Liver (tissue), 9 donors: Measurements from ENCODE around the gene RASL11A. TPM values are rescaled to one million over a fixed set of nuclear protein-coding genes. Genes with fewer than 3 reads are reported as not detected.

Experiments used
- DNase-seq: peaks from one replicate; pipeline ENCODE4 v3.0.0-alpha.2; 2017; ENCODE audit warnings: low spot score
- H3K27ac ChIP-seq, 2 donors: one replicate each; pipeline ENCODE4 v1.7.0; 2013; ENCODE audit warnings: inconsistent platforms in 2 of 2, low read length in 2 of 2, control low read depth in 1 of 2, low read depth in 1 of 2, mild to moderate bottlenecking in 1 of 2
- H3K27me3 ChIP-seq, 4 donors: one replicate each; pipeline versions ENCODE4 v1.6.1 to v1.7.0; 2013; ENCODE audit warnings: low read length in 3 of 4, inconsistent platforms in 1 of 4, mild to moderate bottlenecking in 1 of 4, moderate library complexity in 1 of 4; ENCODE audit not compliant: control insufficient read depth in 4 of 4, insufficient read depth in 4 of 4
- H3K36me3 ChIP-seq, 4 donors: one replicate each; pipeline versions ENCODE4 v1.6.1 to v1.7.0; 2013; ENCODE audit warnings: low read length in 3 of 4, mild to moderate bottlenecking in 3 of 4, low read depth in 1 of 4, moderate library complexity in 1 of 4; ENCODE audit not compliant: control insufficient read depth in 4 of 4, insufficient read depth in 3 of 4
- H3K4me1 ChIP-seq, 4 donors: one replicate each; pipeline versions ENCODE4 v1.6.1 to v1.7.0; 2013; ENCODE audit warnings: low read length in 3 of 4, mild to moderate bottlenecking in 3 of 4, moderate library complexity in 1 of 4; ENCODE audit not compliant: control insufficient read depth in 4 of 4, insufficient read depth in 4 of 4
- H3K4me3 ChIP-seq, 3 donors: one replicate each; pipeline versions ENCODE4 v1.6.1 to v1.7.0; 2013; ENCODE audit warnings: low read length in 3 of 3, control low read depth in 1 of 3, low read depth in 1 of 3, mild to moderate bottlenecking in 1 of 3
- H3K9ac ChIP-seq, 2 donors: one replicate each; pipeline ENCODE4 v1.7.0; 2013; ENCODE audit warnings: low read length in 2 of 2, mild to moderate bottlenecking in 2 of 2, moderate library complexity in 2 of 2, control low read depth in 1 of 2, low read depth in 1 of 2
- H3K9me3 ChIP-seq, 4 donors: one replicate each; pipeline versions ENCODE4 v1.6.1 to v1.7.0; 2013; ENCODE audit warnings: low read length in 3 of 4; ENCODE audit not compliant: control insufficient read depth in 4 of 4
- EGR1 ChIP-seq, 2 donors: IDR thresholded peaks; 2 replicates each; pipeline ENCODE4 v1.6.1; 2016 to 2018; ENCODE audit warnings: antibody characterized with exemption in 2 of 2, low read depth in 2 of 2
- FOXA1 ChIP-seq: IDR thresholded peaks from 2 replicates; pipeline ENCODE4 v1.6.1; 2016; ENCODE audit warnings: antibody characterized with exemption
- FOXA2 ChIP-seq: IDR thresholded peaks from 2 replicates; pipeline ENCODE4 v1.6.1; 2016; ENCODE audit warnings: antibody characterized with exemption
- GABPA ChIP-seq, 2 donors: IDR thresholded peaks in 1 of 2; conservative IDR thresholded peaks in 1 of 2; 2 replicates each; pipeline ENCODE4 v1.6.1; 2016; ENCODE audit warnings: antibody characterized with exemption in 2 of 2, mild to moderate bottlenecking in 1 of 2, moderate library complexity in 1 of 2
- HNF4A ChIP-seq, 2 donors: conservative IDR thresholded peaks; 2 replicates each; pipeline ENCODE4 v1.6.1; 2016; ENCODE audit warnings: antibody characterized with exemption in 2 of 2, mild to moderate bottlenecking in 2 of 2
- HNF4G ChIP-seq: IDR thresholded peaks from 2 replicates; pipeline ENCODE4 v1.6.1; 2016; ENCODE audit warnings: antibody characterized with exemption
- JUND ChIP-seq, 2 donors: IDR thresholded peaks; 2 replicates each; pipeline ENCODE4 v1.6.1; 2016; ENCODE audit warnings: antibody characterized with exemption in 2 of 2
- NR2F2 ChIP-seq: IDR thresholded peaks from 2 replicates; pipeline ENCODE4 v1.6.1; 2016; ENCODE audit warnings: antibody characterized with exemption
- RAD21 ChIP-seq, 2 donors: IDR thresholded peaks; 2 replicates each; pipeline ENCODE4 v1.6.1; 2016; ENCODE audit warnings: antibody characterized with exemption in 2 of 2, mild to moderate bottlenecking in 2 of 2
- RXRA ChIP-seq, 2 donors: IDR thresholded peaks; 2 replicates each; pipeline ENCODE4 v1.6.1; 2017 to 2018; ENCODE audit warnings: antibody characterized with exemption in 2 of 2, mild to moderate bottlenecking in 1 of 2
- SP1 ChIP-seq: IDR thresholded peaks from 2 replicates; pipeline ENCODE4 v1.6.1; 2018; ENCODE audit warnings: antibody characterized with exemption, mild to moderate bottlenecking
- YY1 ChIP-seq: IDR thresholded peaks from 2 replicates; pipeline ENCODE4 v1.6.1; 2016; ENCODE audit warnings: antibody characterized with exemption, mild to moderate bottlenecking
- WGBS: extraction: QIAGEN DNeasy Blood & Tissue Kit; methylation state at CpG from one replicate; pipeline ENCODE4 v1.1.7; 2013; 5-methylcytosine and 5-hydroxymethylcytosine counted together
- polyA plus RNA-seq, 2 donors: library from polyadenylated mRNA; stranded (reverse) in 1 of 2; unstranded in 1 of 2; fragments of 200-250 nt in 1 of 2; fragments of >200 nt in 1 of 2; fragmentation: Nextera tagmentation in 1 of 2; extraction: Ambion mirVana in 1 of 2; gene quantifications; one replicate each; pipeline versions ENCODE4 v1.2.1 to v1.2.3, GENCODE V29; 2013 to 2015
- total RNA-seq, 2 donors: library from RNA; depleted of rRNA; stranded (reverse); fragments of >200 nt; gene quantifications; one replicate each; pipeline ENCODE4 v1.2.3, GENCODE V29; 2014
- TF ChIP-seq, protein P1 (sequence below): IDR thresholded peaks from 2 replicates; pipeline ENCODE4 v1.6.1; 2016; ENCODE audit warnings: antibody characterized with exemption
- TF ChIP-seq, protein P2 (sequence below): IDR thresholded peaks from 2 replicates; pipeline ENCODE4 v1.6.1; 2016; ENCODE audit warnings: antibody characterized with exemption
- TF ChIP-seq, protein P3 (sequence below): IDR thresholded peaks from 2 replicates; pipeline ENCODE4 v1.6.1; 2016; ENCODE audit warnings: antibody characterized with exemption
- TF ChIP-seq, protein P4 (sequence below): fragments of 150-350 bp; IDR thresholded peaks from 2 replicates; pipeline ENCODE4 v1.5.1; 2017; ENCODE audit warnings: improper control_type of control experiment, low read depth, low read length; ENCODE audit not compliant: missing input control
- donor health status: healthy.
- donor health status: healthy.
- donor health status: healthy.
- donor health status: healthy.
- donor health status: healthy.

The RASL11A gene
- total and polyA plus RNA-seq, 4 donors, result 2.5 to 5.6 (median 4.0) TPM

DNA sequence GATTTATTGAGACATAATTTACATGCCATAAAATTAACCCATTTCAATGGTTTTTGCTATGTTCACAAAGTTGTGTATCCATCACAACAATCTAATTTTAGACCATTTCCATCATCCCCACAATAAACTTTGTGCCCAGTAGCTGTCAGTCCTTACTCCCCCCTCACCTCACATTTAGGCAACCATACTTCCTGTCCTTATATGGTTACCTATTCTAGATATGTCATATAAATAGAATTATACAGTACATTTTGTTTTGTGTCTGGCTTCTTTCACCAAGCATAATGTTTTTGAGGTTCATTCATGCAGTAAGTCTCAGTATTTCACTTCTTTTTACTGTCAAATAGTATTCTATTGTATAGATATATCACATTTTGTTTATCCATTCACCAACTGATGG is 42.5 kb upstream of the RASL11A start:
- Histone ChIP-seq H3K36me3 (no peaks in the 10 kb centered on the region), H3K4me3 (no peak overlapping the region), H3K9me3 (no peaks in the 10 kb centered on the region), H3K27me3 (no peaks in the 10 kb centered on the region), H3K4me1 (no peaks in the 10 kb centered on the region), H3K9ac (no peak overlapping the region), H3K27ac (no peak overlapping the region)
- no peak for TF ChIP-seq SP1
- TF ChIP-seq, protein P1, sequence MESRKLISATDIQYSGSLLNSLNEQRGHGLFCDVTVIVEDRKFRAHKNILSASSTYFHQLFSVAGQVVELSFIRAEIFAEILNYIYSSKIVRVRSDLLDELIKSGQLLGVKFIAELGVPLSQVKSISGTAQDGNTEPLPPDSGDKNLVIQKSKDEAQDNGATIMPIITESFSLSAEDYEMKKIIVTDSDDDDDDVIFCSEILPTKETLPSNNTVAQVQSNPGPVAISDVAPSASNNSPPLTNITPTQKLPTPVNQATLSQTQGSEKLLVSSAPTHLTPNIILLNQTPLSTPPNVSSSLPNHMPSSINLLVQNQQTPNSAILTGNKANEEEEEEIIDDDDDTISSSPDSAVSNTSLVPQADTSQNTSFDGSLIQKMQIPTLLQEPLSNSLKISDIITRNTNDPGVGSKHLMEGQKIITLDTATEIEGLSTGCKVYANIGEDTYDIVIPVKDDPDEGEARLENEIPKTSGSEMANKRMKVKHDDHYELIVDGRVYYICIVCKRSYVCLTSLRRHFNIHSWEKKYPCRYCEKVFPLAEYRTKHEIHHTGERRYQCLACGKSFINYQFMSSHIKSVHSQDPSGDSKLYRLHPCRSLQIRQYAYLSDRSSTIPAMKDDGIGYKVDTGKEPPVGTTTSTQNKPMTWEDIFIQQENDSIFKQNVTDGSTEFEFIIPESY, result no peak
- TF ChIP-seq, protein P2, sequence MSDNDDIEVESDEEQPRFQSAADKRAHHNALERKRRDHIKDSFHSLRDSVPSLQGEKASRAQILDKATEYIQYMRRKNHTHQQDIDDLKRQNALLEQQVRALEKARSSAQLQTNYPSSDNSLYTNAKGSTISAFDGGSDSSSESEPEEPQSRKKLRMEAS, result no peak
- DNase-seq, result no peak

DNA sequence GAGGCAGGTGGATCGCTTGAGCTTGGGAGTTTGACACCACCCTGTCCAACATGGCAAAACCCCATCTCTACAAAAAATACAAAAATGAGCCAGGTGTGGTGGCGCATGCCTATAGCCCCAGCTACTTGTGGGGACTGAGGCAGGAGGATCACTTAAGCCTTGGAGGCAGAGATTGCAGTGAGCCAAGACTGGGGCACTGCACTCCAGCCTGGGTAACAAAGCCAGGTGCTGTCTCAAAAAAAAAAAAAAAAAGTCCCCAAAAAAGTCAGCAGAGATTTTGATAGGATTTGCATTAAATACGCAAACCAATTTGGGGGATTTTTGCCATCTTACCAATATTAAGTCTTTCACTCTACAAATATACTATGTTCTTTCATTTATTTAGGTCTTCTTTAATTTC is 41.0 kb upstream of the RASL11A start:
- Histone ChIP-seq H3K9ac (no peak overlapping the region), H3K27me3 (no peaks in the 10 kb centered on the region), H3K4me3 (no peak overlapping the region), H3K4me1 (no peaks in the 10 kb centered on the region), H3K9me3 (no peaks in the 10 kb centered on the region), H3K36me3 (no peaks in the 10 kb centered on the region), H3K27ac (no peak overlapping the region)
- WGBS, result 99% methylated on average over 3 of the region's 3 CpGs
- no peak for TF ChIP-seq NR2F2
- DNase-seq, result no peak

DNA sequence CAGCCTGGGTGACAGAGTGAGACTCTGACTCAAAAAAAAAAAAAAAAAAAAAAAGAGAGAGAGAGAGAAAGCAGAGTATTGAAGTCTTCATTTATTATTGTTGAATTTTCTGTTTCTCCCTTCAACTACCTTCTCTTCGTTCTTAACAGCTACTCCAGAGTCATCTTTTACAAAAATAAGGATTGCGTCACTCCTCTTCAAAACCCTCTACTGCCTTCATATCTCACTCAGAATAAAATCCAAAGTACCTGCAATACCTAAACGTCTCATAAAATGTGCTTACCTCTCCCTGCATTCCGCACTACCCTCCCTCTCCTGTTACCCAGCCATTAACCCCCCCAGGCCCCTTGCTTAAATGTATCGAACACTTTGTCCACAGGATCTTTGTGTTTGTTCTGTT is 36.7 kb upstream of the RASL11A start:
- Histone ChIP-seq H3K4me3 (no peak overlapping the region), H3K9me3 (no peaks in the 10 kb centered on the region), H3K9ac (no peak overlapping the region), H3K27ac (no peak overlapping the region), H3K36me3 (no peaks in the 10 kb centered on the region), H3K27me3 (no peaks in the 10 kb centered on the region), H3K4me1 (no peaks in the 10 kb centered on the region)
- TF ChIP-seq RAD21 (IDR thresholded peaks at IDR 0.05), result no peak
- no peak for TF ChIP-seq JUND (IDR thresholded peaks at IDR 0.05)
- no peak for TF ChIP-seq FOXA2
- no peak for TF ChIP-seq NR2F2
- TF ChIP-seq GABPA (IDR thresholded peaks at IDR 0.05 in 1 of 2, conservative IDR thresholded peaks at IDR 0.05 in 1 of 2), result no peak
- TF ChIP-seq EGR1 (IDR thresholded peaks at IDR 0.05; ENCODE audit: low read depth in 2 of 2), result no peak
- 90% methylated on average over 5 of the region's 5 CpGs for WGBS
- no peak for DNase-seq

DNA sequence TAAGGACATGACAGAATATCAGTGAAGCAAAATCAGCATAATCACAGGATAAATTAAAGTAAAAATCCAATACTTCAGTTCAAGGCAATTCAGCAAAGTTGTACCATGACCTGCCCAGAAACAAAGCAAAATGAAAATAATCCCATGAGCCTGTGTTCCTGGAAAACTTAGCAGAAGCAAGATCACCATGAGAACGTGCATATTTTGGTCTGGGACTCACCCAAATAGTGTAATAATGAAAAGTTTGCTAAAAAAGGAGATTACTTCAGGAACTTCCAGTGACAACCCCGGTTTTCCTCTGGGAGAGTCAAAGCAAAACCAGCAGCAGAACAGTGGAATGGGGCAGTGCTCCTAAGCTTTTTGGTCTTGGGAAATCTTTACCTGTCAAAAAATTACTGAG is 34.2 kb upstream of the RASL11A start:
- Histone ChIP-seq H3K27ac (no peak overlapping the region), H3K27me3 (no peaks in the 10 kb centered on the region), H3K36me3 (no peaks in the 10 kb centered on the region), H3K4me1 (no peaks in the 10 kb centered on the region), H3K9ac (no peak overlapping the region), H3K9me3 (no peaks in the 10 kb centered on the region), H3K4me3 (no peak overlapping the region)
- DNase-seq, result no peak
- WGBS, result 73% methylated on average over 2 of the region's 2 CpGs
- TF ChIP-seq, protein P3, sequence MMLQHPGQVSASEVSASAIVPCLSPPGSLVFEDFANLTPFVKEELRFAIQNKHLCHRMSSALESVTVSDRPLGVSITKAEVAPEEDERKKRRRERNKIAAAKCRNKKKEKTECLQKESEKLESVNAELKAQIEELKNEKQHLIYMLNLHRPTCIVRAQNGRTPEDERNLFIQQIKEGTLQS, result no peak
- TF ChIP-seq HNF4A (conservative IDR thresholded peaks at IDR 0.05) (no peak), JUND (IDR thresholded peaks at IDR 0.05) (no peak), EGR1 (IDR thresholded peaks at IDR 0.05; ENCODE audit: low read depth in 2 of 2) (no peak), FOXA1 (no peak), RXRA (IDR thresholded peaks at IDR 0.05) (no peak), YY1 (no peak), NR2F2 (no peak), FOXA2 (no peak), RAD21 (IDR thresholded peaks at IDR 0.05) (no peak), GABPA (IDR thresholded peaks at IDR 0.05 in 1 of 2, conservative IDR thresholded peaks at IDR 0.05 in 1 of 2) (no peak), HNF4G (no peak)
- TF ChIP-seq, protein P4, sequence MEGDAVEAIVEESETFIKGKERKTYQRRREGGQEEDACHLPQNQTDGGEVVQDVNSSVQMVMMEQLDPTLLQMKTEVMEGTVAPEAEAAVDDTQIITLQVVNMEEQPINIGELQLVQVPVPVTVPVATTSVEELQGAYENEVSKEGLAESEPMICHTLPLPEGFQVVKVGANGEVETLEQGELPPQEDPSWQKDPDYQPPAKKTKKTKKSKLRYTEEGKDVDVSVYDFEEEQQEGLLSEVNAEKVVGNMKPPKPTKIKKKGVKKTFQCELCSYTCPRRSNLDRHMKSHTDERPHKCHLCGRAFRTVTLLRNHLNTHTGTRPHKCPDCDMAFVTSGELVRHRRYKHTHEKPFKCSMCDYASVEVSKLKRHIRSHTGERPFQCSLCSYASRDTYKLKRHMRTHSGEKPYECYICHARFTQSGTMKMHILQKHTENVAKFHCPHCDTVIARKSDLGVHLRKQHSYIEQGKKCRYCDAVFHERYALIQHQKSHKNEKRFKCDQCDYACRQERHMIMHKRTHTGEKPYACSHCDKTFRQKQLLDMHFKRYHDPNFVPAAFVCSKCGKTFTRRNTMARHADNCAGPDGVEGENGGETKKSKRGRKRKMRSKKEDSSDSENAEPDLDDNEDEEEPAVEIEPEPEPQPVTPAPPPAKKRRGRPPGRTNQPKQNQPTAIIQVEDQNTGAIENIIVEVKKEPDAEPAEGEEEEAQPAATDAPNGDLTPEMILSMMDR, result no peak
- TF ChIP-seq, protein P1, result no peak
- TF ChIP-seq, protein P2, result no peak
